GM12874 (cell line): ENCODE data around the gene BAZ2B.

Experiments
- CTCF ChIP-seq: IDR thresholded peaks from 2 replicates; pipeline ENCODE4 v1.5.1; 2011; ENCODE audit warnings: low read depth, mild to moderate bottlenecking, control low read depth, low read length, moderate library complexity; ENCODE audit not compliant: insufficient read depth

BAZ2B gene

DNA sequence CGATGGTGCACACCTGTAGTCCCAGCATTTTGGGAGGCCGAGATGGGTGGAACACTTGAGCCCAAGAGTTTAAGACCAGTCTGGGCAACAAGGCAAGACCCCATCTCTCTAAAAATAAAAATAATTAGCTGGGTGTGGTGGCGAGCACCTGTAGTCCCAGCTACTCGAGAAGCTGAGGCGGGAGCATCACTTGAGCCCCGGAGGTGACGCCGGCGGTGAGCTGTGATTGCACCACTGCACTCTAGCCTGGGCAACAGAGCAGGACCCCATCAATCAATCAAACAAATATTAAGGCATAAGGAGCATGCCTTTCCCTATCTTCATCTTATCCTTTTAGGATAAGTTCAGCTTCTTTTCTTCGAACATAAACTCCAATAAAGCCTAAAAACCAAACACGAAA lies 330.9 kb downstream of the BAZ2B start:
- no peak for TF ChIP-seq CTCF

DNA sequence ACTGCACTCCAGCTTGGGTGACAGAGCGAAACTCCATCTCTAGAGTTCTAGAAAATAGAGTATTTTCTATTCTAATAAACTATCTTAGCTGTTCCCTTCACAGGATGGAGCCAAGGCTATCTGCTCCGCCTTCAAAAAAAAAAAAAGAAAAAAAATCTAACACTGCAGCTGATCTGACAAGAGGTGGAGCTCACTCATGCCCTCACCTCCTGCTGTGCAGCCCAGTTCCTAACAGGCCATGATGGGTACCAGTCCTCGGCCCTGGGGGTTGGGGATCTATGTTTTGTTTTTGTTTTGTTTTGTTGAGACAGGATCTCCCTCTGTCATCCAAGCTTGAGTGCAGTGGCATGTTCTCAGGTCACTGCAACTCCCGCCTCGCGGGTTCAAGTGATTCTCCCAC lies 332.8 kb downstream of the BAZ2B start:
- TF ChIP-seq CTCF, result no peak

GRCh38 chr2:159281002-159281401 lies 335.3 kb downstream of the BAZ2B start:
- no peak for TF ChIP-seq CTCF

GRCh38 chr2:159279700-159280099 lies 336.6 kb downstream of the BAZ2B start:
- no peak for TF ChIP-seq CTCF

- no peak for TF ChIP-seq CTCF
Observed at GRCh38 chr2:159275111-159275510, 341.2 kb downstream of the BAZ2B start.

- no peak for TF ChIP-seq CTCF
Observed at GRCh38 chr2:159272156-159272555, 344.2 kb downstream of the BAZ2B start.

DNA sequence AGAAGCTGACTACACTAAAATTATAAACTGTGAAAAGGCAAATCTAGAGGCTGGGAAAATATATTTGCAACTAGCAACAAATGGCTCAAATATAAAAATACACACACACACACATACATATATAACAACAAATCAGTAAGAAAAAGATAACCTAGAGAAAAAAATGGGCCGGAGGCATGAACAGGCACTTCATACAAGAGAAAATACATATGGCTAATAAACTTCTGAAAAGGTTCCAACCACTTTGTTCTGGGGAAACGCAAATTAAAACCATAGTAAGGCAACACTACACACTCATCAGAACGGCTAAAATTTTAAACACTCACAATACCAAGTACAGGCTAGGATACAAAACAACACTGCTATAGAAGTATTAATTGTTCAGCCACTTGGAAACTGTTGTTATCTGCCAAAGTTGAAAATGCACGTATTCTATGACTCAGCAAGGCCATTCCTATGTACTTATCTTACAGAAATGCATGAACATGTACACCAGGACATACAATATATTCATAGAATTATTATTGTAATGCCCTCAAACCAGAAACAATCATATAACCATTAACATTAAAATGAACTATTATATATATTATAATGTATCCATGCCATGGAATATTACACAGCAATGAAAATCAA lies 345.5 kb downstream of the BAZ2B start:
- no peak for TF ChIP-seq CTCF
